ENCODE measurements around the gene LIME1. TPM values are rescaled to one million over a fixed set of nuclear protein-coding genes. Genes with fewer than 3 reads are reported as not detected.
A peak's percentile ranks its signal among the peaks of the same experiment; 100 is the strongest.

The LIME1 gene
- total and polyA plus RNA-seq, 9 of the 15 experiments (the other 6 are each of a cell fraction or from before 2014, with no cell fraction given): 0.11 to 17.1 (median 2.8) TPM; not detected in 2

- Histone ChIP-seq H3K4me3 (peak overlapping the region; percentile 66), H3K79me2 (ENCODE audit: control insufficient read depth, insufficient read depth, low read length) (peaks cover 16% of the 10 kb centered on the region), H3K9me1 (ENCODE audit: control insufficient read depth, insufficient read depth, low read length) (no peaks in the 10 kb centered on the region), H3K36me3 (ENCODE audit: control insufficient read depth, insufficient read depth, low read length) (peaks cover 44% of the 10 kb centered on the region; the same call in 1 of the 3 replicates), H3K27ac (ENCODE audit: extremely low read depth, low read depth, low read length) (peak overlapping the region; percentile 82), H2AFZ (ENCODE audit: low read depth, low read length) (peak overlapping the region; percentile 70), H3K4me2 (ENCODE audit: insufficient read depth, low read length) (peak overlapping the region; percentile 84), H4K20me1 (replicated peaks; ENCODE audit: control insufficient read depth, insufficient read depth, low read length) (no peaks in the 10 kb centered on the region; the same call in 1 of the 2 replicates), H3K9ac (ENCODE audit: insufficient read depth in 1 of 2, low read depth in 2 of 2, low read length in 2 of 2) (peak overlapping the region; percentile 82 to 96), H3K4me1 (replicated peaks in 1 of 2; ENCODE audit: control insufficient read depth in 2 of 2, insufficient read depth in 2 of 2, low read length in 2 of 2) (peaks cover 11 to 78% of the 10 kb centered on the region in 2 experiments), H3K27me3 (ENCODE audit: control insufficient read depth in 2 of 2, insufficient read depth in 2 of 2, low read length in 2 of 2) (no peaks in the 10 kb centered on the region), H3K9me3 (replicated peaks; ENCODE audit: control insufficient read depth, insufficient read depth, low read depth, low read length) (no peaks in the 10 kb centered on the region)
- CTCF ChIA-PET (ENCODE audit: low intra/inter-chr PET ratio): no interaction called here
- WGBS (ENCODE audit: insufficient coverage, low coverage, missing lambda C conversion rate): under 1% methylated on average over 16 of the region's 29 CpGs
- POLR2A ChIA-PET: interaction anchor here (0.6 to 2.0 kb wide), 13 partner anchors 10 to 240 kb away, joined by 3 to 7 read pairs (median 3); partner anchors contain the start of genes ARFRP1, PRPF6 and ZGPAT
- FAIRE-seq: peak; percentile 93
- DNase-seq (ENCODE audit: extremely low read depth in 1 of 4, low spot score in 3 of 4): peak; percentile 65 to 87 (median 76)
- in situ Hi-C loops (cut with MboI): no loop called here
- intact Hi-C loops (cut with micrococcal nuclease): no loop called here
- BruUV-seq (replicated peaks): TSS peak; percentile 44
- peak; percentile 80 for ATAC-seq
- no peak; the same call in 1 of the 2 replicates for TF ChIP-seq PURB (CRISPR knock-in tag; IDR thresholded peaks at IDR 0.05; ENCODE audit: low read depth)
- peak; percentile 32 for TF ChIP-seq CTCFL (IDR thresholded peaks at IDR 0.05; ENCODE audit: borderline replicate concordance, insufficient read depth, low read depth, low read length, poor library complexity, severe bottlenecking)
- TF ChIP-seq ZNF639 (CRISPR knock-in tag; conservative IDR thresholded peaks at IDR 0.05 in 1 of 2, IDR thresholded peaks at IDR 0.05 in 1 of 2): no peak
- TF ChIP-seq CLOCK (CRISPR knock-in tag; IDR thresholded peaks at IDR 0.05; ENCODE audit: borderline replicate concordance): no peak
Observed at GRCh38 chr20:63740627-63741353, 4.3 kb downstream of the LIME1 start.
